Stimulated activated naive CD4-positive, alpha-beta T cell (primary cell): ENCODE measurements around the gene ERCC6L.

Experiments
- DNase-seq, 6 experiments: peaks; one replicate each; lab custom pipeline; 2025; lab: John Stamatoyannopoulos, UW

The ERCC6L gene, protein sequence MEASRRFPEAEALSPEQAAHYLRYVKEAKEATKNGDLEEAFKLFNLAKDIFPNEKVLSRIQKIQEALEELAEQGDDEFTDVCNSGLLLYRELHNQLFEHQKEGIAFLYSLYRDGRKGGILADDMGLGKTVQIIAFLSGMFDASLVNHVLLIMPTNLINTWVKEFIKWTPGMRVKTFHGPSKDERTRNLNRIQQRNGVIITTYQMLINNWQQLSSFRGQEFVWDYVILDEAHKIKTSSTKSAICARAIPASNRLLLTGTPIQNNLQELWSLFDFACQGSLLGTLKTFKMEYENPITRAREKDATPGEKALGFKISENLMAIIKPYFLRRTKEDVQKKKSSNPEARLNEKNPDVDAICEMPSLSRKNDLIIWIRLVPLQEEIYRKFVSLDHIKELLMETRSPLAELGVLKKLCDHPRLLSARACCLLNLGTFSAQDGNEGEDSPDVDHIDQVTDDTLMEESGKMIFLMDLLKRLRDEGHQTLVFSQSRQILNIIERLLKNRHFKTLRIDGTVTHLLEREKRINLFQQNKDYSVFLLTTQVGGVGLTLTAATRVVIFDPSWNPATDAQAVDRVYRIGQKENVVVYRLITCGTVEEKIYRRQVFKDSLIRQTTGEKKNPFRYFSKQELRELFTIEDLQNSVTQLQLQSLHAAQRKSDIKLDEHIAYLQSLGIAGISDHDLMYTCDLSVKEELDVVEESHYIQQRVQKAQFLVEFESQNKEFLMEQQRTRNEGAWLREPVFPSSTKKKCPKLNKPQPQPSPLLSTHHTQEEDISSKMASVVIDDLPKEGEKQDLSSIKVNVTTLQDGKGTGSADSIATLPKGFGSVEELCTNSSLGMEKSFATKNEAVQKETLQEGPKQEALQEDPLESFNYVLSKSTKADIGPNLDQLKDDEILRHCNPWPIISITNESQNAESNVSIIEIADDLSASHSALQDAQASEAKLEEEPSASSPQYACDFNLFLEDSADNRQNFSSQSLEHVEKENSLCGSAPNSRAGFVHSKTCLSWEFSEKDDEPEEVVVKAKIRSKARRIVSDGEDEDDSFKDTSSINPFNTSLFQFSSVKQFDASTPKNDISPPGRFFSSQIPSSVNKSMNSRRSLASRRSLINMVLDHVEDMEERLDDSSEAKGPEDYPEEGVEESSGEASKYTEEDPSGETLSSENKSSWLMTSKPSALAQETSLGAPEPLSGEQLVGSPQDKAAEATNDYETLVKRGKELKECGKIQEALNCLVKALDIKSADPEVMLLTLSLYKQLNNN

DNA sequence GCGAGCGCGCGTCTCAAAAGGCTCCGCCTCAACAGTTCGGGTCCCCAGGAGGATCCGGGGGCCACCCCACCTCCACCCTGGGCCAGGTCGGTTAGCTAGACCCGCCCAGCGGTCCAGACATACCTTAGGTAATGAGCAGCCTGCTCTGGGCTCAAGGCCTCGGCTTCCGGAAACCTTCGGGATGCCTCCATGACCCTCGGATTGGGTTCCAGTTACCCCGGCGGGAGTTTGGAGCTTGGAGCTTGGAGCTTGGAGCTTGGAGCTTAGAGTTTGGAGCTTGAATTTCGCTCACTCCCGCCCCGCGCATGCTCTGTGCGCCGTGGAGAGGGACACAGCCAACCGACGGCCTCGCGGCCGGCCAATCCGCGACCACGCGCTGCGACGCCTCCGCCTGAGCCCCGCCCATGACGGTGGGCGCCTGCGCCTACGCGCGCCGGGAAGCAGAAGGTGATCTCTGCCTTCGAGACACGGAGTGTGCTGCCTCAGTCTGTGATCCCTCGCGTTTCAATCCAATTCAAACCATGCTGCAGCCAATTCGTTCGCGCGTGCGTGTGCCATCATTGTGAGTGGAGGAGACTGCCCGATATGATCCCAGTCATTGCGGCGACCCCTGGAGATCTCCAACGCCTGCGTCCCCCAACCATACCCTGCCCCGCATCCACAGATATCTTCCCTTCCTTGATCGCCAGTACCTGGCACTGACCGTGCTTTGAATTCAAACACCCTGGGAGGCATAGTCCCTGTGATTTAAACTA lies at the start of gene ERCC6L:
Gene ERCC6L (minus strand): TSS at position 307 of the 755 bp plus-strand sequence. CDS start 116 bp downstream, at position 191.
- DNase-seq: peak; percentile 69 to 80 (median 74)

DNA sequence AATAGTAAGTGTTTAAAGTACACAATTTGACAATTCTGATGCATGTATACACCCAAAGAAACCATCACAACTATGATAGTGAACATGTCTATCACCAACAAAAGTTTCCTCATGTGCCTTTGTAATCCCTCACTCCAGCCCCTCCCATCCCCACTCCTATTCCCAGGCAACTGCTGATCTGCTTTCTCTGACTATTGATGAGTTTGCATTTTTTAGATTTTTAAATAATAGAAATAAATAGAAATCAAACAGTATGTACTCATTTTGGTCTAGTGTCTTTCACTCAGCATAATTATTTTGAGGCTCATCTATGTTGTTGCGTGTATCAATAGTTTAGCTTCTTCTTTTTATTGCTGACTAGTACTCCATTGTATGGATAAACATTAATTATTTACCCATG lies 43.5 kb upstream of the ERCC6L start:
- no peak for DNase-seq

DNA sequence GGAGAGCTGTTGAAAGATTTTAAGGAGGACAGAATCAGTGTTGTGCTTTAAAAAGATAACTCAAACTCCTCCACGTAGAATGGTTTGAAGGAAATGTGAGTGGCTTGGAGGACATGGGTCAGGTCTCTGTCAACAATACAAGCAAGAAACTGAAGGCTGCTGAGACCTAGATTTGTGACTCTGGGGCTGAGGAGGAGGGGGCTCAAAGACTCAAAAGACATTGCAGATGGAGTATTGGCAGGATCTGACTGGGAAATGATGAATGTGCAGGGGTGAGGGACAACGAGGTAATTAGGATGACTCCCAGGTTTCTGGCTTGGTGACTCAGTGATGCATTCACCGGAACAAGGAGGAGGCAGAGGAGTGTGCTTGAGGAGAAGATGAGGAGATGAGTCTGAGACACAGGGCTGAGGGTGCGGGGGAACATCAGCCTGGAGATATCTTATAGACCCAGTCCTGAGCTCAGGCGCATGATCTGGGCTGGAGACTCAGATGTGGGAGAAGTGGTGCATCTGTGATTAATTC lies 41.6 kb upstream of the ERCC6L start:
- DNase-seq: no peak

DNA sequence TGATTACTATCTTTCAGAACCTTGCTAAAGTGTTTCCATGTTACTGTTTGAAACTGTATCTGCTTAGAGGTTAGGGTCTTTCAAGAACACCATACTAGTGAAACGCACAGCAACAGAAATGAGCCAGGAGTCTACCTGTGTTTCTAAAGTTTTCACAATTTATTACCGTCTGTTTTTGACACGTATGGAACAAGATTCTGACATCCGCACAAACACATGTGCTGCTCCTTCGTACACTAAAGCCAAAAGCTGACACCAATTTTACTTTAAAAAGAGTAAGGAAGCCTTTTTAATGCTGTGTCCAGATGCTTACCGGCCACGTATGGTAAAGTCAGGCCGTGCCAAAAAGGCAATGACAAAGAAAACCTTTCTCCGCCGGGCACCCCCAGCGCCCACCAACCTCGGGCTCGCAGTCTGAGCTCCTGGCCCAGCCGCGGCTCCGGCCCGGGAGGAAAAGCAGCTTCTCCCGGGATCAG lies 37.7 kb upstream of the ERCC6L start:
- DNase-seq: no peak

DNA sequence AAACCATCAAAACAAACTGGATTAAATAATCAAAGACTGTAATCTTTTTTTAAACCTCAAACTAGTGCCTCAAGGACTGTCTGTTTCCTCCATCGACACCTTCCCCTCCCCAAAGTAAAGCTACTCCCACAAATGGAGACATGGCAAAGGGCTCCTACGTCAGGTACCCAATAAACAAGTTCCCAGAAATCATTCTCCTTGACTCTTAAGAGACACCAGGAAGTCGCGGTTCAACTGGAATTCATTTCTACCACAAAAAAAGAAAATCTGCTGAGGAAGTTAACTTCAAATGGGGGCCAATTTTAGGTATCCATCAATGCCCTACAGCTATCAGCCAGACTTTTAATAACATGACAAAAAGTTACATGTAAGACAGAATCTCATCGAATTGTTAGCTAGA lies 35.7 kb upstream of the ERCC6L start:
- no peak for DNase-seq

DNA sequence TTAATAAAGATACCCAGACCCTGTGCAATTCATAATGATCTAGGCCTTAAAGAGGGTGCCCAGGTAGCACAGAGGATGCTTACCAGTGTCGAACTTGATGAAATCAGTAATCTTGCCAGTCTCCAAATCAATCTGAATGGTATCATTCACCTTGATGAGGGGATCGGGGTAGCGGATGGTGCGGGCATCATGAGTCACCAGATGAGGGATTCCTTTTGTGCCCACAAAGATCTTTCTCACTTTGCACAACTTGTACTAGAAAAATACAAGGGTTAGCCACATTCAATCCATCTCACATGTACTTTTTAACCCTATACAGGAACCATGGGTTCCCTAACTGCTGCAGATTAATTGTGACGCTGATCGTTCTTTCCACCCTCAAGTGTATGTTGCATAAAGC lies 34.9 kb upstream of the ERCC6L start:
- no peak for DNase-seq

DNA sequence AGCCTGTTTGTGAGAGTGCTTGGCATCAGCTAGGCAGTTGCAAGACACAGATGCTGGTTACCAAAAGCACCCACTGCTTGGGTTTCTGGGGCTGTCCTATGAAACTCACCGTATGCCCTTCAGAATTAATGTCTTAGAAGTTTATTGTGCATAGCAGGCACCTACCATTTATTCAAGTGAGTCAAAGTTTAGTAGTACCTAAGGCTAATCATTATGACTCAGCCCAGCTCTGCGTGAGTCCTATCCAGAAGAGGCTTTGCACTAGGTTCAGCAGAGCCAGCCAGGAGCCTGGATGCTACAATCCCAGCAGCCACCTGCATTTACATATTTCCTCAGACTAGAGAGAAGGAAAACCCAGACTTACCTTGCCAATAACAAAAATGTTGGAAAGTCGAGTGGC lies 34.0 kb upstream of the ERCC6L start:
- no peak for DNase-seq

DNA sequence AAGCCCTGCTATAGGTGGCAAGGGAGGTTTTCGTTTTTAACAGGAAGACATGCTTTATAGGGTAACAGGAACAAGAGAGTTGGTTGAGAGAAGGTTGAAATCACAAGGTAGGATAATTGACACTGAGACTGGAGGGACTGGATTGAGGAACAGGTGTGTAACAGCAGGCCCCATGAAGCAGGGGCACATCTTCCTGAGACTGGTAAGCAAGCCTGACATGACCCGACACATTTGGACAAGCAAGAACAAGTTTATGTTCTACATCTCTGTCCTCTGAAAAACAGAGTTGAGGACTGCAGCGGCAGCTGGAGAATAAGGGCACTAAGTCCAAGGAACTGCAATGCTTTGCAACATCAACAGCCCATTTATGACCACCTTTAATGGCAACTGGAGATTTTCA lies 33.0 kb upstream of the ERCC6L start:
- no peak for DNase-seq

DNA sequence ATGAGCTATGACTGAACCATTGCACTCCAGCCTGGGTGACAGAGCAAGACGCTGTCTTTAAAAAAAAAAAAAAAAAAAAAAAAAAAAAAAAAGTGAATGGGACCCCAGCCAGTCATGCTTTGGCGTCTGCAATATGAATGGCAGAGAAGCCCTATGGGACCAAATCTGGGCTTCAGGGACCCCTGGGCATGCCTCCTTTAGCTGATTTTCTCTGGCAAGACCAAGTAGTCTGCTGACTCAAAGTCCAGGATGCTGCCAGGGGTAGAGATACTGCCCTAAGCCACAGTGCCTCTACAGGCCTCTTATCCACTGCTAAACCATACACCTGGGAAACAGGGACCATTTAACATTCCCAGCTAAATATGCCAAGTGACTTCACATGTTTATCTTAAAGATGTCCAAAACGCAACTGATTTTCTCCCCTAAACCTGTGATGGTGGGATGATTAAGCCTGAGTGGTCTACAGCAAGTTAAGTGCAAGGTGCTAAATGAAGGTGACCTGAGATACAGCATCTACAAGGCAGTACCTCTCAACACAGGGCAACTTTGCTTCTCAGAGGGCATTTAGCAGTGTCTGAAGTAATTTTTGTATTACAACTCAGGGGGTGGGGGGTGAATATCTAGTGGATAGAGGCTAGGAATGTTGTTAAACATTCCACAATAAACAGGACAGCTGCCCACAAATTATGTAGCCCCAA lies 32.4 kb upstream of the ERCC6L start:
- no peak for DNase-seq

DNA sequence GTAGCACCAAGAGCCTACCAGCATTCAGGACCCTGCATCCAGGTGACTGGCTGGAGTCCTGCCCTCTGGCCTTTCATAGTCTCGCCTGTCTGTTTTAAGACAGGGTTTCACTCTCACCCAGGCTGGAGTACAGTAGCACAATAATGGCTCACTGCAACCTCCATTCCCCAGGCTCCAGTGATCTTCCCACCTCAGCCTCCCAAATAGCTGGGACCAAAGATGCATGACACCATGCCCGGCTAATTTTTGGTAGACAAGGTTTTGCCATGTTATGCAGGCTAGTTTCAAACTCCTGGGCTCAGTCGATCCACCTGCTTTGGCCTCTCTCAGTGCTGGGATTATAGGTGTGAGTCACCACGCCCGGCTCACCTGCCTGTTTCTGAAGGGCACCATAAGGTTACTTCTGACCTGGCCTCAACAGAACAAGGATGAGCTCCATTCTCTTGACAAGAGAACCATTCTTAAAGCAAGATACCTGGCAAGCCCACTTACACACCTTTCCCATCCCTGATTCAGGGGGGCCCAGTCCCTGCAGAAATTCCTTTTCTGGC lies 31.6 kb upstream of the ERCC6L start:
- DNase-seq: no peak

DNA sequence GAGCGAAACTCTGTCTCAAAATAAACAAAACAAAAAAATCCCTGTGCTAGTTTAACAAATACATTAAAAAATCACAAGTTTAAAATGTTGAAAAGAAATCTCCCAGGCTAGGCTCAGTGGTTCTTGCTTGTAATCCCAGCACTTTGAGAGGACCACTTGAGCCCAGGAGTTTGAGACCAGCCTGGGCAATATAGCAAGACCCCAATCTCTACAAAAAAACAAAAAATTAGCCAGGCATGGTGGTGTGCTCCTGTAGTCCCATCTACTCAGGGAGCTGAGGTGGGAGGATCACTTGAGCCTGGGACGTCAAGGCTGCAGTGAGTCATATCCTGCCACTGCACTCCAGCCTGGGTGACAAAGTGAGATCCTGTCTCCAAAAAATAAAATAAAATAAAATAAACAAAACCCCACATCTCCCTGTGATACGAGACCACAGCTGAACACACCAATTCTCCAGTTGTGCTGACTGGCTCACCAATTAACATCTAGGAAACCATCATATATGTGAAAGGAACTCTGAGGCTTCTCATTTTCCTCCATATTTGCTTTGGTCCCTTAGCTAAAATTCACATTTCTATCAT lies 30.9 kb upstream of the ERCC6L start:
- DNase-seq: no peak

DNA sequence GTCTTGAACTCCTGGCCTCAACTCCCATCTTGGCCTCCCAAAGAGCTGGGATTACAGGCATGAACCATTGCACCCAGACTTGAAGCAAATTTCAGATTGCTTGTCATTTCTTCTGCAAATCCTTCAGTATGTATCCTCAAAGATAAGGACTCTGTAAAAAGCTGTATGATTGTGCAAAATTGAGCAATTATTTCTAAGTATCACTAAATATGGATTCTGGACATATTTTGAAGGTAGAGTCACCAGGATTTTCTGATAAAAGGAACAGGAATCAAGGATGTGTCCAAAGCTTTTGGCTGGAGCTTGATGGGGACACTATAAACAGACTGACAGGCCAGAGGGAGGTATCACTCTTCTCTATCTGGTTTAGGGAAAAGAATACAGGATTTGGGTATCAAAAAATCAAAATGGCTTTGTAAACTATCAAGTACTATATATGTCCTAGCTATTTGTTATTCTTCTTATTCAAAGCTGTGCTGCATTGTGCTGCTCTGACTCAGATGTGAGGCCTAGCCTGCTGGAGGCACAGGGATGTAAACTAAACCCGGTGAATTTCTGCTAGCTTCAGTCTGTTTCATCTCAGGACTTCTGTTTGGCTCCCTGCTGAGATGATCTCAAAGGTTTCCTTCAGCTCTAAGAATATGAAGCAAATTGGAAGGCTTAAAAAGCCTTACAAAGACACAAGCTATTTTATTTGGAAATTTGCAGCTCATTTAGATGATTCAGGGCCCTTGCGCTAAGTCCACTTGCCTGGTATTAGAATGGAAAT lies 30.0 kb upstream of the ERCC6L start:
- no peak for DNase-seq

DNA sequence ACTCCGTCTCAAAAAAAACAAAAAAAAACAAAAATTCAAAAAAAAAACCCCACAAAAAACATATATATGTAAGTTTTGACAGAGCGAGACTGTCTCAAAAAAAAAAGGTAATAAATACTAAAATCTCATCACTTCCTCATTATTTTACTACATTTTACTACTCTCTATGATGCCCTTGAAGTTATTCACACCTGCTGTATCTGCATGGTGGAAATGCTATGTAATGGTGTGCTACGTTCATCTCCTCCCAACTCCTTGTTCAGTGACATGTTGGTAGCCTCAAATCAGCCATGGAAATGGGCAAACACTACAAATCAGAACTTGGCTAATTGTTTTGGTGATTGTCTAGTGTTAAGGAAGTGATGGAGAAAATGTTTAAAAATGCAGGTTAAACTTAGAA lies 26.4 kb upstream of the ERCC6L start:
- no peak for DNase-seq

DNA sequence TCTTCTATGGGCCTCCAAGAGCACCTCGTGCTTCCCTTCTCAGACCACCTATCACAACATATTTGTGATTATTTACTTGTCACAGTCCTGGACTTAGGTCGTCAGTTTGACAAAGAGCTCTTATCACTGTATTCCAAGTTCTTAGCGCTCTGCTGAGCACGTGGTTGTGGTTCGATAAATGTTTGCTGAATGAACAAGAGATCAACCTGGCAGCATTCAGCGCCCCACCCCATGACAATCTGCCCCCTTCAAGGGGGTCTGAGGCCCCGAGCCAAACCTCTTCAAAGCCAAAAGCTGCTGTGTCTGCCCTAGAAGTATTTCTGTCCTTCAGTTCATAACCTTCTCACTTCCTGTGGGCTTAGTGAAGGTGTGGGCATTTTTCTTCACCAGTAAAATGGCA lies 23.2 kb upstream of the ERCC6L start:
- no peak for DNase-seq

DNA sequence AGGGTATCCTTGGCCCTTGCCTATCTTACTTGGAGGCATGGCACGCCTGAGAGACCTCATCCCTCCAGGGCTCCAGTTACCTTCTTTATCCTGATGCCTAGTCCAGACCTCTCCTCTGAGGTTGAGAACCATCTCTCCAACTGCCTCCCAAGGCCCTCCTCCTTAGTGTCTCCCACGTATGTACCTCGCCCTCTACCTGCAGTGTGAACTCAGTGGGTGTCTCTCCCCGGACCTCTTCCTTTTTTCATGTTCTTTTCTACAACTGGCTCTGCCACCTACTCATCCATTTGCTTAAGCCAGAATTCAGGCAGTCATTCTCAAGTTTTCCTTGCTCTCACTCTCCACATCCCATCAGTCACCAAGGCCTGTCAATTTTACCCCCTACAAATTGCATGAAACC lies 21.6 kb upstream of the ERCC6L start:
- DNase-seq: no peak

DNA sequence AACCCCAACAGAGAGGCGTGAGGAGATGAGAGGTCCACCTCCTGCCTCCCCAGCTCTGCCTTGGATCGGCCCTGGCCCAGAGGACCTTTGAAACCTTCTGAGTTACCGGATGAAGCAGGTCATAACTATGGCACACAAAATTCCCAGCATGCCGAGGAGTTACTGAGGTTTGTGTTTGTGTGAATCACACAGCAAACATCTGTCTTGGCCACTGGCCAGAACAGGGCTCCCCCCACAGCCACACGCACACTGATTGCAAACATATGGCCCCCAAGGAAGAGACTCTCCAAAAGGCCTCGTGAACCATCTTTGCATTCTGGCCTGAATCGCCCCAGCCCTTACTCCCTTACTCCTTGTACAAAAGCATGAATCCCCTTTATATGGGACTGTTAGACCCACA lies 19.3 kb upstream of the ERCC6L start:
- no peak for DNase-seq

DNA sequence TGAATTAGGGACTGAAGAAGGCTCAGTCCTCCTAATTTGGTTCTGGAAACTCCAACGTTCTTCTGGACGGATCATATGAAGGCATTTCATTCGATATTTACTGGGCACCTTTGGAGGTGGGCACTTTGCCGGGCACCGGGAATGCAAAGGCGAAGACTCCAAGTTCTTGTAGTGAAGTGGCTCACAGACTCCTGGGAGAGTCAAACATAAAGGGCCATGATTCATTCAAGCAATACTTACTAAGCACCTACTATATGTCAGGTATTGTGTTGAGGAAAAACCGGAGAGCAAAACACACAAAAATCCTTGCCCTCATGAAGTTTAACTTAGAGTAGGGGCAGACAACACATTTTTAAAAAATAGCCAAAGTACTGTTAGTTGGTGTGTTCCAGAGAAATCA lies 17.0 kb upstream of the ERCC6L start:
- no peak for DNase-seq

DNA sequence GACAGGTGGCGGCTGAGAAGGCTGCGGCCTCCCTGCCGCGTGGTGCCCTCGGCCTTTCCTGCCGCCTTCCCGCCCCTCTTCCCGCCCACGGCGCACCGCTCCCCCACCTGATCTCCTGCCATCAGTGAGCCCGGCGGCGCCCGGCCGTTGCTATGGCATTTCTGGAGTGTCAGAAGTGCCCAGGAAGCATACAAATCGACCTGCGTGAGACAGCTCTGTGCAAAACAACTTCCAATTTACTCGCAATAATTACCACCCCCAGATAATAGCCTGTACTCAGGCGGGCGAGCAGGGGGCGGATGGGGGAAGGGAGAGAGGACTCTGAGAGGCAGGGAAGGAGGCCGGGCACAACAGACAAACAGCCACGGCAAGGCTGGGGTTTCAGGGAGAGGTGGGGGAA lies 16.6 kb upstream of the ERCC6L start:
- DNase-seq: no peak

DNA sequence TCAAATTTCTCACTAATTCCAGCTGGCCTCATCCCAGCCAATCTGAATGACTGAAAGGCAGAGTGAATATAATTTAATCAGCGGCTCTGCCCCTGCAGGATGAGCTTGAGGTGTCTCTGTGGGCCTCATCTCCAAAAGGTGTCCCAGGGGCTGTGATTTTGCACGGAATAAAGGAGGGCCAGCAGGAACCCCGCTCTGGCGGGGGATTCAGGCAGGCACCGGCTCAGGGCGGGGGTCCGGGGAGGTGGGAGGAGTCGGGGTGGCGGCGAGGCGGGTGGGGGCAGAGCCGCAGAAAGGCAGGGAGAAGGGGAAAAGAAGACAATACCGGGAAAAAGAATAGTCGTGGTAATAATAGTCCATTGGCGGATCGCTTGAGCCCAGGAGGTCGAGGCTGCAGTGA lies 16.0 kb upstream of the ERCC6L start:
- DNase-seq: no peak
